ENCODE results near the gene GALNT14. TPM values are rescaled to one million over a fixed set of nuclear protein-coding genes. Genes with fewer than 3 reads are reported as not detected.

The GALNT14 gene
- total RNA-seq, 3 donors from 2014 or later = 0.75 TPM; not detected in 2

DNA sequence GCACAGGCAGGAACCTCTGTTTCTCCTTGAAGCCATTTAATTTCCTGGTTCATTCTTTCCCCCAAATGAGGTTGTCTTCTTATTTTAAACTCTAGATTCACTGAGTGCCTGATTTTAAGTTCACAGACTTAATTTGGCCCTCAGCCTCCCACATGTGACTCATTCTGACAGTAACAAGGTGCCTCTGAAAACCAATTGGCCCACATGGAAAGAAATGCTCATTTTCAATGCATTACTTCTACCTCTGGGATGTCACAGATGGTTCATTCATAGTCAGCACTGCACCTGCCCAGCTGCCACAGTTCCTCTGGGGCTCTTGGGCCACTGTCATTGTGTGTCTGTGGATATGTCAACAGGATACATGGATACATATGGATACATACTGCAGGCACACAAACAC lies 190.6 kb downstream of the GALNT14 start:
- intact Hi-C loops (cut with DNase I, micrococcal nuclease) = no loop called here

DNA sequence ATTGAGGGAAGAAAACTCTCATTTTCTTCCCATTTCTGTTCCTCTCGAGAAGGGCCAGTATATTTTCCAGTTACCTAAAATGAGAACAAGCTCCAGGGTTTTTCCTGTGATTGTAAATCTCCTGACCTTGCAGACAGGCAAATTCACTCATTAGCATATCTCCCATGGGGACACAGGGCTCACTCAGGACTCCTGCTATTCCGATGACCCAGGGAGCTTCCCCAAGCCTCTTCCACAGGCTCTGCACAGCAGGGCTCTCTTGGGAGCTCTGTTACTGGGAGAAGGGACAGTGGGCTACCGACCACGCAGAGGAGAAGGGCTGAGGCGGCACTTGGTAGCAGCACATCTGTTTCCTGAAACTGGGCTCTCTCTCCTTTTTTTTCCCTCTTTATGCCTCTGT lies 195.8 kb downstream of the GALNT14 start:
- ATAC-seq (no peak), DNase-seq (no peak)
- H3K36me3 ChIP-seq (ENCODE audit: low read depth) = no peaks in the 10 kb centered on the region
- TF ChIP-seq CTCF (IDR thresholded peaks at IDR 0.05) = no peak
- no peaks in the 10 kb centered on the region for H3K9me3 ChIP-seq
- no peak overlapping the region for H3K4me3 ChIP-seq
- no peaks in the 10 kb centered on the region for H3K4me1 ChIP-seq (ENCODE audit: low read depth)
- intact Hi-C loops (cut with DNase I, micrococcal nuclease) = no loop called here

More for the DNA sequence above, 190.6 kb downstream of the GALNT14 start:
- no peaks in the 10 kb centered on the region for H3K9me3 ChIP-seq
- DNase-seq = no peak
- H3K4me3 ChIP-seq = no peak overlapping the region
- no peaks in the 10 kb centered on the region for H3K36me3 ChIP-seq (ENCODE audit: low read depth)
- H3K4me1 ChIP-seq (ENCODE audit: low read depth) = no peaks in the 10 kb centered on the region
- no peak for ATAC-seq
- no peak for TF ChIP-seq CTCF (IDR thresholded peaks at IDR 0.05)

DNA sequence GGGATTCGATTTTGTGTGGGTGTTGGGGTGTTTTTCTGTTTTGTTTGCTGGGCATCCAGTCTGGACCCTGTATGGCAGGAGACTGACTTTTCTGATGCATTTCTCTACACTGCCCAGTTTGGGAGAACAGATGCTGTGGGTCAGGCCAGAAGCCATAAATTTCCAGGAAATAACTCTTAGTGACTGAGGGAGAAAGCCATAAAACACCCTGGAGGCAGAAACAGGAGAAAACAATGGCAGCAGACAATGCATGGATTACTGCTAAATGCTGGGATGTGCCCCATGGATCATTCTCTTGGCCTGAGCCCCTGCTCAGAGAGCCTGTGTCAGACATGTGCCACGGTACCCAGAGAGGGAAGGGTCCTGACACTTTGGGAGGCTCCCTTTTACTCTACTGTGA lies 197.4 kb downstream of the GALNT14 start:
- DNase-seq (no peak), ATAC-seq (peak; percentile 57)
- no peaks in the 10 kb centered on the region for H3K4me1 ChIP-seq (ENCODE audit: low read depth)
- H3K4me3 ChIP-seq = no peak overlapping the region
- intact Hi-C loops (cut with DNase I, micrococcal nuclease) = no loop called here
- no peak for TF ChIP-seq CTCF (IDR thresholded peaks at IDR 0.05)
- no peaks in the 10 kb centered on the region for H3K9me3 ChIP-seq
- H3K36me3 ChIP-seq (ENCODE audit: low read depth) = no peaks in the 10 kb centered on the region

- Histone ChIP-seq H3K4me3 (no peak overlapping the region), H3K4me1 (ENCODE audit: low read depth) (no peaks in the 10 kb centered on the region), H3K36me3 (ENCODE audit: low read depth) (no peaks in the 10 kb centered on the region), H3K9me3 (no peaks in the 10 kb centered on the region)
- ATAC-seq (no peak), DNase-seq (no peak)
- intact Hi-C loops (cut with DNase I, micrococcal nuclease) = no loop called here
- TF ChIP-seq CTCF (IDR thresholded peaks at IDR 0.05) = no peak
Measured at GRCh38 chr2:30939364-30939763, 198.9 kb downstream of the GALNT14 start.

DNA sequence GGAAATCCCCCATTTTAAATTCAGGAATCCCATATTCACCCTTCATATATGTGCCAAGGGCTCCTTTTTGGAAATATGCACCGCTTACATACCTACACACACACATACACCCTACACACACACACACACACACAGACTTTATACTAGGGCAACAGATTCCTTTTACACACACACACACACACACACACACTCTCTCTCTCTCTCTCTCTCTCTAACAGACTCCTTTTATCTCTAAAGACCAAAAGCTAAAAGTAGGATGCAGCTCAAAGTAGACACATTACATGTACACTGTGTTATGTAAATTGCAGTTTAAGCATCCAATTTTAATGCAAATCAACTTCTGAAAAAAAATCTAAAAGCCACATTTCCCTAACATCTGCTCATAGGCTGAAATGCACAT lies 200.0 kb downstream of the GALNT14 start:
- Histone ChIP-seq H3K9me3 (no peaks in the 10 kb centered on the region), H3K4me1 (ENCODE audit: low read depth) (no peaks in the 10 kb centered on the region), H3K36me3 (ENCODE audit: low read depth) (no peaks in the 10 kb centered on the region), H3K4me3 (no peak overlapping the region)
- intact Hi-C loops (cut with DNase I, micrococcal nuclease) = no loop called here
- no peak for TF ChIP-seq CTCF (IDR thresholded peaks at IDR 0.05)
- no peak for DNase-seq
- no peak for ATAC-seq

GRCh38 chr2:30936977-30937376 lies 201.3 kb downstream of the GALNT14 start:
- ATAC-seq = peak; percentile 27
- no peak for DNase-seq
- Histone ChIP-seq H3K36me3 (ENCODE audit: low read depth) (no peaks in the 10 kb centered on the region), H3K4me3 (no peak overlapping the region), H3K4me1 (ENCODE audit: low read depth) (no peaks in the 10 kb centered on the region), H3K9me3 (no peaks in the 10 kb centered on the region)
- no peak for TF ChIP-seq CTCF (IDR thresholded peaks at IDR 0.05)
- intact Hi-C loops (cut with DNase I, micrococcal nuclease) = no loop called here

Data from mucosa of descending colon (tissue), 3 donors.